ENCODE data around the gene SIRPG.
"Not testable (repeated sequence)": the region's sequence is repeated elsewhere in the genome, so short reads cannot be mapped to it uniquely, and the experiment has no call there.

Gene SIRPG

GRCh38 chr20:1633535-1633934, 24.0 kb downstream of the SIRPG start:
- no peak for DNase-seq

- no peak for DNase-seq
These were observed 25.4 kb downstream of the SIRPG start for GRCh38 chr20:1632178-1632577.

GRCh38 chr20:1631309-1632151, 26.0 kb downstream of the SIRPG start:
- DNase-seq: no peak

GRCh38 chr20:1630186-1630585, 27.4 kb downstream of the SIRPG start:
- no peak for DNase-seq

GRCh38 chr20:1629321-1629720, 28.3 kb downstream of the SIRPG start:
- no peak for DNase-seq

GRCh38 chr20:1628621-1629020, 29.0 kb downstream of the SIRPG start:
- no peak for DNase-seq

GRCh38 chr20:1627200-1627550, 30.4 kb downstream of the SIRPG start:
- no peak for DNase-seq

GRCh38 chr20:1626528-1627199, 30.9 kb downstream of the SIRPG start:
- no peak for DNase-seq

GRCh38 chr20:1625083-1625690, 32.4 kb downstream of the SIRPG start:
- no peak for DNase-seq

GRCh38 chr20:1623501-1624205, 33.9 kb downstream of the SIRPG start:
- DNase-seq: no peak

- no peak for DNase-seq
These were observed 35.1 kb downstream of the SIRPG start for GRCh38 chr20:1622450-1622849.

- DNase-seq: no peak
These were observed 36.3 kb downstream of the SIRPG start for GRCh38 chr20:1621316-1621715.

- DNase-seq: peak; percentile 42
These were observed 37.6 kb downstream of the SIRPG start, which contains the start of gene SIRPB1 for GRCh38 chr20:1619861-1620444. Gene SIRPB1 (minus strand): TSS chr20:1620009. CDS start chr20:1619944, 65 bp downstream.

GRCh38 chr20:1618954-1619540, 38.5 kb downstream of the SIRPG start:
- DNase-seq: no peak

GRCh38 chr20:1618479-1618878, 39.1 kb downstream of the SIRPG start:
- DNase-seq: no peak

GRCh38 chr20:1616858-1617434, 40.6 kb downstream of the SIRPG start:
- no peak for DNase-seq

GRCh38 chr20:1610404-1610803, 47.2 kb downstream of the SIRPG start:
- not testable (repeated sequence) for DNase-seq

- not testable (repeated sequence) for DNase-seq
These were observed 48.8 kb downstream of the SIRPG start for GRCh38 chr20:1608678-1609347.

GRCh38 chr20:1600736-1601135, 56.8 kb downstream of the SIRPG start:
- no peak for DNase-seq

GRCh38 chr20:1595333-1595732, 62.2 kb downstream of the SIRPG start:
- no peak for DNase-seq

All from CD4-positive, alpha-beta T cell treated with Interleukin-15 for 1 hour (primary cell).